ENCODE data around the gene OR6A2. TPM values are rescaled to one million over a fixed set of nuclear protein-coding genes. Genes with fewer than 3 reads are reported as not detected.

Gene OR6A2
- total and polyA plus RNA-seq, 2 of the 4 experiments (the other 2 are of a cell fraction), result 0.07 to 0.72 TPM

DNA sequence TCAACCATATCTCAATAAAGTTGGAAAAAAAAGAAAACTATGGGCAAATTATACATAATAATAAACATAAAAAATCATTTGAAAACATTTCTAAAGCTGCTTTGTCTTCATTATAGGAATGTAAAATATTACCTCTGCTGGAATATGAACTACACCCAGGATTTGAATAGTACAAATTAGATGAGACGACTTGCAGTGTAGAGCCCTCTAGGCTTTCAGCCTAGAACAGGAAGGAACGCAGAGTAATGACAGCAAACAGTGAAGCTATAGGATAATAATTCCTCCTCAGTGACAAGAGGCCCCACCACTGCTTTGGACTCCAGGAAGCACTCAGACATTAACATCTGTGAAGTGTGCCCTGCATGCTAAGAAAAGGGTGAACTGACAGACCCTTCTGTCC lies 8.9 kb downstream of the OR6A2 start:
- ChIA-PET CTCF (interaction anchor here (0.6 kb wide), 2 partner anchors 52 to 139 kb away, joined by 3 read pairs; no protein-coding TSS in a partner anchor), POLR2A (ENCODE audit: unreplicated experiment) (no interaction called here)
- H2AK5ac ChIP-seq (ENCODE audit: low read depth, low read length), result no peak overlapping the region
- no peak overlapping the region for H2AK9ac ChIP-seq (replicated peaks; ENCODE audit: low read depth, low read length, poor library complexity)
- H2BK20ac ChIP-seq (ENCODE audit: low read depth, low read length), result no peak overlapping the region
- in situ Hi-C loops (cut with MboI; ENCODE audit: low sequenced_read_pairs), result no loop called here
- no TSS peak for BruUV-seq (replicated peaks)
- H3K4me1 ChIP-seq (ENCODE audit: control insufficient read depth, insufficient read depth, low read length), result no peaks in the 10 kb centered on the region
- no peak overlapping the region for H3K23ac ChIP-seq (ENCODE audit: low read depth, low read length)
- H2BK120ac ChIP-seq (ENCODE audit: low read depth, low read length), result no peak overlapping the region
- no peak overlapping the region for H2AFZ ChIP-seq (replicated peaks; ENCODE audit: low read length, poor library complexity)
- no peak overlapping the region for H4K5ac ChIP-seq (ENCODE audit: low read depth, low read length)
- H3K9me3 ChIP-seq (ENCODE audit: control insufficient read depth, insufficient read depth, low read length), result no peaks in the 10 kb centered on the region
- H3K4me2 ChIP-seq (ENCODE audit: low read depth, low read length), result no peak overlapping the region
- DNase-seq (no peak), ATAC-seq (ENCODE audit: low read depth) (no peak)
- no peak overlapping the region for H2BK15ac ChIP-seq (ENCODE audit: low read depth, low read length)
- H3K79me1 ChIP-seq (ENCODE audit: low read depth in 1 of 2, low read length in 2 of 2), result no peaks in the 10 kb centered on the region
- intact Hi-C loops (cut with micrococcal nuclease), result no loop called here
- H3K36me3 ChIP-seq (ENCODE audit: control insufficient read depth, insufficient read depth, low read length), result no peaks in the 10 kb centered on the region
- WGBS, 2 experiments (ENCODE audit: extremely low coverage in 2 of 2, insufficient read length in 1 of 2), result no CpG with 5 or more reads among the region's 2 CpGs
- H3K9ac ChIP-seq (ENCODE audit: low read depth, low read length), result no peak overlapping the region
- H3K9me1 ChIP-seq (ENCODE audit: insufficient read depth, low read length), result no peaks in the 10 kb centered on the region
- no peak overlapping the region for H4K8ac ChIP-seq (ENCODE audit: low read depth in 2 of 2, low read length in 2 of 2)
- no peak overlapping the region for H3K4ac ChIP-seq (ENCODE audit: low read depth, low read length)
- H3K14ac ChIP-seq (replicated peaks; ENCODE audit: low read depth, low read length), result no peak overlapping the region
- no peak overlapping the region for H3K4me3 ChIP-seq (ENCODE audit: insufficient read depth, low read depth, low read length)
- no peak overlapping the region for H3K27ac ChIP-seq (ENCODE audit: insufficient read depth, low read length)
- dilution Hi-C loops (cut with HindIII; ENCODE audit: low sequenced_read_pairs, unreplicated experiment), result no loop called here
- H3K18ac ChIP-seq (ENCODE audit: low read depth, low read length), result no peak overlapping the region
- H4K91ac ChIP-seq (ENCODE audit: insufficient read depth, low read depth, low read length), result no peak overlapping the region
- H3K27me3 ChIP-seq (ENCODE audit: control insufficient read depth, insufficient read depth, low read length), result no peaks in the 10 kb centered on the region
- H2BK5ac ChIP-seq (ENCODE audit: low read depth, low read length, poor library complexity, severe bottlenecking), result no peak overlapping the region
- no peak for TF ChIP-seq FOS (IDR thresholded peaks at IDR 0.05; ENCODE audit: low read depth, low read length)
- TF ChIP-seq, protein P1, sequence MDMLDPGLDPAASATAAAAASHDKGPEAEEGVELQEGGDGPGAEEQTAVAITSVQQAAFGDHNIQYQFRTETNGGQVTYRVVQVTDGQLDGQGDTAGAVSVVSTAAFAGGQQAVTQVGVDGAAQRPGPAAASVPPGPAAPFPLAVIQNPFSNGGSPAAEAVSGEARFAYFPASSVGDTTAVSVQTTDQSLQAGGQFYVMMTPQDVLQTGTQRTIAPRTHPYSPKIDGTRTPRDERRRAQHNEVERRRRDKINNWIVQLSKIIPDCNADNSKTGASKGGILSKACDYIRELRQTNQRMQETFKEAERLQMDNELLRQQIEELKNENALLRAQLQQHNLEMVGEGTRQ (IDR thresholded peaks at IDR 0.05; ENCODE audit: low read depth, low read length), result no peak
- TF ChIP-seq CHD1 (IDR thresholded peaks at IDR 0.05; ENCODE audit: low read depth, low read length), result no peak
- TF ChIP-seq NFE2L2 (IDR thresholded peaks at IDR 0.05; ENCODE audit: low read depth, low read length), result no peak
- no peak for TF ChIP-seq POLR2A (IDR thresholded peaks at IDR 0.05; ENCODE audit: low read depth, low read length)
- TF ChIP-seq MAFK (IDR thresholded peaks at IDR 0.05; ENCODE audit: low read depth, low read length), result no peak
- TF ChIP-seq BHLHE40 (IDR thresholded peaks at IDR 0.05; ENCODE audit: low read depth, low read length), result no peak
- no peak for TF ChIP-seq SMC3 (IDR thresholded peaks at IDR 0.05; ENCODE audit: low read depth, low read length)
- TF ChIP-seq RAD21 (IDR thresholded peaks at IDR 0.05; ENCODE audit: low read length), result no peak
- TF ChIP-seq CEBPB (IDR thresholded peaks at IDR 0.05; ENCODE audit: low read depth, low read length), result no peak
- no peak for TF ChIP-seq MXI1 (IDR thresholded peaks at IDR 0.05; ENCODE audit: borderline replicate concordance, low read depth, low read length)
- TF ChIP-seq, protein P2, sequence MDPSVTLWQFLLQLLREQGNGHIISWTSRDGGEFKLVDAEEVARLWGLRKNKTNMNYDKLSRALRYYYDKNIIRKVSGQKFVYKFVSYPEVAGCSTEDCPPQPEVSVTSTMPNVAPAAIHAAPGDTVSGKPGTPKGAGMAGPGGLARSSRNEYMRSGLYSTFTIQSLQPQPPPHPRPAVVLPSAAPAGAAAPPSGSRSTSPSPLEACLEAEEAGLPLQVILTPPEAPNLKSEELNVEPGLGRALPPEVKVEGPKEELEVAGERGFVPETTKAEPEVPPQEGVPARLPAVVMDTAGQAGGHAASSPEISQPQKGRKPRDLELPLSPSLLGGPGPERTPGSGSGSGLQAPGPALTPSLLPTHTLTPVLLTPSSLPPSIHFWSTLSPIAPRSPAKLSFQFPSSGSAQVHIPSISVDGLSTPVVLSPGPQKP (IDR thresholded peaks at IDR 0.05; ENCODE audit: borderline replicate concordance, low read depth, low read length), result no peak
- no peak for TF ChIP-seq MAZ (IDR thresholded peaks at IDR 0.05; ENCODE audit: borderline replicate concordance, low read depth, low read length)
- H4K20me1 ChIP-seq (ENCODE audit: insufficient read depth, low read length), result no peaks in the 10 kb centered on the region
- H3K56ac ChIP-seq (ENCODE audit: extremely low read depth, insufficient read depth, low read length), result no peak overlapping the region

Measured in IMR-90 (cell line).